ENCODE results near the gene NDE1. TPM values are rescaled to one million over a fixed set of nuclear protein-coding genes. Genes with fewer than 3 reads are reported as not detected.
"Not testable (repeated sequence)": the region's sequence is repeated elsewhere in the genome, so short reads cannot be mapped to it uniquely, and the experiment has no call there.

Gene NDE1
- total and polyA plus RNA-seq, 4 donors = 2.5 to 17.3 (median 4.4) TPM

- Histone ChIP-seq H3K4me1 (ENCODE audit: control insufficient read depth in 4 of 4, insufficient read depth in 4 of 4, low read length in 3 of 4) (peaks cover 0 to 17% (median 11%) of the 10 kb centered on the region in 4 donors), H3K27ac (ENCODE audit: low read depth in 1 of 2, low read length in 2 of 2) (peak overlapping the region in 1 of 2 donors; percentile 67), H3K9ac (ENCODE audit: low read depth in 1 of 2, low read length in 2 of 2) (peak overlapping the region in 1 of 2 donors; percentile 45), H3K4me3 (ENCODE audit: low read depth in 1 of 3, low read length in 3 of 3) (peak overlapping the region in 1 of 3 donors; percentile 5)
- H3K9me3 ChIP-seq (ENCODE audit: control insufficient read depth in 4 of 4, low read length in 3 of 4); H3K27me3 ChIP-seq (ENCODE audit: control insufficient read depth in 4 of 4, insufficient read depth in 4 of 4, low read length in 3 of 4); H3K36me3 ChIP-seq (ENCODE audit: control insufficient read depth in 4 of 4, insufficient read depth in 3 of 4, low read depth in 1 of 4, low read length in 3 of 4); DNase-seq (ENCODE audit: low spot score): not testable (repeated sequence)
- WGBS = 73% methylated on average over 17 of the region's 17 CpGs
Observed at GRCh38 chr16:15649311-15649710, 734 bp upstream of the NDE1 start.

GRCh38 chr16:15649727-15650018, 372 bp upstream of the NDE1 start:
- Histone ChIP-seq H3K9ac (ENCODE audit: low read depth in 1 of 2, low read length in 2 of 2) (peak overlapping the region in 1 of 2 donors; percentile 45), H3K36me3 (ENCODE audit: control insufficient read depth in 4 of 4, insufficient read depth in 3 of 4, low read depth in 1 of 4, low read length in 3 of 4) (peaks cover 0 to 1% (median 0%) of the 10 kb centered on the region in 4 donors), H3K4me3 (ENCODE audit: low read depth in 1 of 3, low read length in 3 of 3) (peak overlapping the region; percentile 5 to 92 (median 47)), H3K27me3 (ENCODE audit: control insufficient read depth in 4 of 4, insufficient read depth in 4 of 4, low read length in 3 of 4) (no peaks in the 10 kb centered on the region), H3K27ac (ENCODE audit: low read depth in 1 of 2, low read length in 2 of 2) (peak overlapping the region in 1 of 2 donors; percentile 67), H3K9me3 (ENCODE audit: control insufficient read depth in 4 of 4, low read length in 3 of 4) (no peaks in the 10 kb centered on the region), H3K4me1 (ENCODE audit: control insufficient read depth in 4 of 4, insufficient read depth in 4 of 4, low read length in 3 of 4) (peaks cover 0 to 17% (median 11%) of the 10 kb centered on the region in 4 donors)
- WGBS = 2% methylated on average over 14 of the region's 14 CpGs
- TF ChIP-seq REST (IDR thresholded peaks at IDR 0.05) = no peak
- TF ChIP-seq ATF3 (IDR thresholded peaks at IDR 0.05) = no peak
- TF ChIP-seq CTCF (IDR thresholded peaks at IDR 0.05; ENCODE audit: low read depth, low read length, missing input control) = no peak
- DNase-seq (ENCODE audit: low spot score) = no peak

- no peaks in the 10 kb centered on the region for H3K9me3 ChIP-seq (ENCODE audit: control insufficient read depth in 4 of 4, low read length in 3 of 4)
- TF ChIP-seq EGR1 (IDR thresholded peaks at IDR 0.05; ENCODE audit: low read depth in 2 of 2) (no peak), RAD21 (IDR thresholded peaks at IDR 0.05) (no peak), ZBTB33 (IDR thresholded peaks at IDR 0.05) (no peak), FOXA1 (IDR thresholded peaks at IDR 0.05) (no peak), SP1 (IDR thresholded peaks at IDR 0.05) (no peak), NR2F2 (IDR thresholded peaks at IDR 0.05) (no peak), TAF1 (conservative IDR thresholded peaks at IDR 0.05) (no peak), HNF4G (IDR thresholded peaks at IDR 0.05) (no peak), MAX (IDR thresholded peaks at IDR 0.05) (no peak), FOXA2 (IDR thresholded peaks at IDR 0.05) (no peak), CTCF (IDR thresholded peaks at IDR 0.05; ENCODE audit: low read depth, low read length, missing input control) (no peak), GABPA (IDR thresholded peaks at IDR 0.05 in 1 of 2, conservative IDR thresholded peaks at IDR 0.05 in 1 of 2) (no peak), JUND (IDR thresholded peaks at IDR 0.05) (no peak), RXRA (IDR thresholded peaks at IDR 0.05) (no peak), HNF4A (conservative IDR thresholded peaks at IDR 0.05) (no peak), YY1 (IDR thresholded peaks at IDR 0.05) (no peak), ATF3 (IDR thresholded peaks at IDR 0.05) (no peak)
Observed at GRCh38 chr16:15650698-15651171, 690 bp downstream of the NDE1 start.

More at GRCh38 chr16:15650698-15651171, 690 bp downstream of the NDE1 start:
- peak overlapping the region; percentile 87 to 97 (median 92) for H3K4me3 ChIP-seq (ENCODE audit: low read depth in 1 of 3, low read length in 3 of 3)
- peak overlapping the region; percentile 79 to 83 for H3K27ac ChIP-seq (ENCODE audit: low read depth in 1 of 2, low read length in 2 of 2)
- peaks cover 0 to 17% (median 11%) of the 10 kb centered on the region in 4 donors for H3K4me1 ChIP-seq (ENCODE audit: control insufficient read depth in 4 of 4, insufficient read depth in 4 of 4, low read length in 3 of 4)
- peak; percentile 45 for DNase-seq (ENCODE audit: low spot score)
- peaks cover 0 to 1% (median 0%) of the 10 kb centered on the region in 4 donors for H3K36me3 ChIP-seq (ENCODE audit: control insufficient read depth in 4 of 4, insufficient read depth in 3 of 4, low read depth in 1 of 4, low read length in 3 of 4)
- peak overlapping the region; percentile 81 to 86 for H3K9ac ChIP-seq (ENCODE audit: low read depth in 1 of 2, low read length in 2 of 2)
- WGBS = 9% methylated on average over 18 of the region's 18 CpGs
- no peaks in the 10 kb centered on the region for H3K27me3 ChIP-seq (ENCODE audit: control insufficient read depth in 4 of 4, insufficient read depth in 4 of 4, low read length in 3 of 4)

Data from liver (tissue), 9 donors.